HFF-Myc (cell line): ENCODE data around the gene TTLL3.
"Not testable (repeated sequence)": the region's sequence is repeated elsewhere in the genome, so short reads cannot be mapped to it uniquely, and the experiment has no call there.

Experiments
- DNase-seq: peaks from one replicate; pipeline ENCODE4 v3.0.0-alpha.2; 2011; ENCODE audit warnings: low read depth; ENCODE audit errors: extremely low read depth
- H3K4me3 ChIP-seq: replicated peaks from 2 replicates; pipeline ENCODE4 v1.5.1; 2011; ENCODE audit warnings: low read depth, mild to moderate bottlenecking, control low read depth, low read length
- CTCF ChIP-seq: IDR thresholded peaks from 2 replicates; pipeline ENCODE4 v1.5.1; 2012; ENCODE audit warnings: mild to moderate bottlenecking, low read depth, low read length, control low read depth; ENCODE audit errors: missing control alignments

Gene TTLL3

GRCh38 chr3:9768141-9768775 lies 41.8 kb upstream of the TTLL3 start:
- peak overlapping the region; percentile 75 for H3K4me3 ChIP-seq
- DNase-seq: no peak
- no peak for TF ChIP-seq CTCF

GRCh38 chr3:9769012-9769411 lies 41.0 kb upstream of the TTLL3 start:
- no peak for TF ChIP-seq CTCF
- no peak for DNase-seq
- peak overlapping the region; percentile 75 for H3K4me3 ChIP-seq

- no peak for DNase-seq
- TF ChIP-seq CTCF: no peak
- H3K4me3 ChIP-seq: peak within 1 kb of the TSS; percentile 75
Observed at GRCh38 chr3:9769426-9770275, 40.4 kb upstream of the TTLL3 start, which contains the start of gene CAMK1. Gene CAMK1, minus strand, starts transcription at chr3:9769947. Its CDS starts 2,198 bp downstream, at chr3:9767749.

GRCh38 chr3:9770276-9770812 lies 39.7 kb upstream of the TTLL3 start:
- no peak for DNase-seq
- no peak for TF ChIP-seq CTCF
- H3K4me3 ChIP-seq: peak overlapping the region; percentile 75

- H3K4me3 ChIP-seq, DNase-seq: not testable (repeated sequence)
Observed at GRCh38 chr3:9771007-9771406, 39.1 kb upstream of the TTLL3 start.

- DNase-seq: no peak
- TF ChIP-seq CTCF: no peak
- no peak overlapping the region for H3K4me3 ChIP-seq
Observed at GRCh38 chr3:9776896-9777693, 33.0 kb upstream of the TTLL3 start.

- no peak for DNase-seq
- no peak for TF ChIP-seq CTCF
- no peak overlapping the region for H3K4me3 ChIP-seq
Observed at GRCh38 chr3:9777694-9778021, 32.4 kb upstream of the TTLL3 start.
